CD14-positive monocyte (primary cell): ENCODE results near the gene COL9A3. TPM values are rescaled to one million over a fixed set of nuclear protein-coding genes. Genes with fewer than 3 reads are reported as not detected.

ENCODE experiments used
- DNase-seq, 3 donors: peaks; one replicate each; pipeline ENCODE4 v3.0.0-alpha.2; 2011 to 2022
- H2AFZ ChIP-seq: 2 replicates; pipeline ENCODE4 v1.6.0; 2012; ENCODE audit warnings: mild to moderate bottlenecking, low read depth, low read length, inconsistent platforms; ENCODE audit not compliant: insufficient read depth, poor library complexity, severe bottlenecking
- H3K27ac ChIP-seq, 2 donors: 1 replicate in 1 of 2; 2 replicates in 1 of 2; pipeline ENCODE4 v1.5.1; 2012 to 2013; ENCODE audit warnings: low read length in 2 of 2, control low read depth in 1 of 2, inconsistent platforms in 1 of 2, low read depth in 1 of 2, mild to moderate bottlenecking in 1 of 2
- H3K27me3 ChIP-seq, 2 donors: one replicate each; pipeline versions ENCODE4 v1.6.0 to v1.6.1; 2011 to 2013; ENCODE audit warnings: low read length in 2 of 2; ENCODE audit not compliant: control insufficient read depth in 2 of 2, insufficient read depth in 2 of 2
- H3K36me3 ChIP-seq, 2 donors: replicated peaks in 1 of 2; 1 replicate in 1 of 2; 2 replicates in 1 of 2; pipeline versions ENCODE4 v1.5.1 to v1.6.1; 2012 to 2013; ENCODE audit warnings: low read length in 2 of 2, control low read depth in 1 of 2, inconsistent platforms in 1 of 2, mild to moderate bottlenecking in 1 of 2; ENCODE audit not compliant: insufficient read depth in 2 of 2, control insufficient read depth in 1 of 2
- H3K4me1 ChIP-seq, 2 donors: 1 replicate in 1 of 2; 2 replicates in 1 of 2; pipeline versions ENCODE4 v1.5.1 to v1.6.1; 2012 to 2013; ENCODE audit warnings: low read length in 2 of 2, control low read depth in 1 of 2, inconsistent platforms in 1 of 2, mild to moderate bottlenecking in 1 of 2, moderate library complexity in 1 of 2; ENCODE audit not compliant: insufficient read depth in 2 of 2, control insufficient read depth in 1 of 2
- H3K4me2 ChIP-seq: replicated peaks from 2 replicates; pipeline ENCODE3; 2012; ENCODE audit warnings: low read length, moderate library complexity, mild to moderate bottlenecking; ENCODE audit not compliant: poor library complexity, severe bottlenecking; ENCODE audit errors: extremely low read depth
- H3K4me3 ChIP-seq, 3 experiments: fragments of 200-600 bp in 1 of 3; sonication (generic) in 1 of 3; replicated peaks in 1 of 3; 1 replicate in 2 of 3; 2 replicates in 1 of 3; pipeline ENCODE4 v1.5.1; 2011 to 2013; ENCODE audit warnings: low read length in 3 of 3, mild to moderate bottlenecking in 3 of 3, control low read depth in 2 of 3, low read depth in 2 of 3, inconsistent platforms in 1 of 3, moderate library complexity in 1 of 3
- H3K79me2 ChIP-seq: 2 replicates; pipeline ENCODE4 v1.6.0; 2012; ENCODE audit warnings: mild to moderate bottlenecking, control low read depth, inconsistent platforms, low read length, moderate library complexity; ENCODE audit not compliant: insufficient read depth
- H3K9ac ChIP-seq: 2 replicates; pipeline ENCODE4 v1.6.0; 2017; ENCODE audit warnings: low read length, mild to moderate bottlenecking; ENCODE audit not compliant: insufficient read depth, poor library complexity, severe bottlenecking
- H3K9me3 ChIP-seq, 2 donors: replicated peaks in 1 of 2; 1 replicate in 1 of 2; 2 replicates in 1 of 2; pipeline versions ENCODE4 v1.5.1 to v1.6.1; 2012 to 2013; ENCODE audit warnings: low read length in 2 of 2, control low read depth in 1 of 2; ENCODE audit not compliant: control insufficient read depth in 1 of 2, insufficient read depth in 1 of 2
- H4K20me1 ChIP-seq: 2 replicates; pipeline ENCODE4 v1.6.0; 2012; ENCODE audit warnings: mild to moderate bottlenecking, low read length, control low read depth, moderate library complexity; ENCODE audit not compliant: insufficient read depth
- H3K27ac Mint-ChIP-seq, 7 donors: one replicate each; pipeline ENCODE4 v1.8.0; 2020; ENCODE audit warnings: mild to moderate bottlenecking in 7 of 7, mixed read lengths in 7 of 7, moderate library complexity in 6 of 7, inconsistent platforms in 2 of 7
- H3K27me3 Mint-ChIP-seq, 3 donors: one replicate each; pipeline ENCODE4 v1.8.0; 2021 to 2022; ENCODE audit warnings: low read depth in 3 of 3, mild to moderate bottlenecking in 3 of 3, mixed read lengths in 3 of 3, moderate library complexity in 3 of 3, inconsistent platforms in 1 of 3
- H3K36me3 Mint-ChIP-seq, 2 donors: one replicate each; pipeline ENCODE4 v1.8.0; 2020; ENCODE audit warnings: mixed read lengths in 2 of 2, inconsistent platforms in 1 of 2, mild to moderate bottlenecking in 1 of 2
- H3K4me1 Mint-ChIP-seq: one replicate; pipeline ENCODE4 v1.8.0; 2020; ENCODE audit warnings: mild to moderate bottlenecking, mixed read lengths
- H3K4me3 Mint-ChIP-seq, 2 donors: one replicate each; pipeline ENCODE4 v1.8.0; 2020; ENCODE audit warnings: mild to moderate bottlenecking in 2 of 2, mixed read lengths in 2 of 2, moderate library complexity in 1 of 2
- H3K9me3 Mint-ChIP-seq, 7 donors: one replicate each; pipeline ENCODE4 v1.8.0; 2020 to 2022; ENCODE audit warnings: mixed read lengths in 7 of 7, mild to moderate bottlenecking in 6 of 7, moderate library complexity in 6 of 7, inconsistent platforms in 2 of 7
- WGBS: methylation state at CpG from one replicate; pipeline ENCODE4 v1.1.5; 2013; ENCODE audit warnings: missing lambda C conversion rate; ENCODE audit not compliant: insufficient coverage; 5-methylcytosine and 5-hydroxymethylcytosine counted together
- intact Hi-C, 2 donors: fragments of 100-400 bp; cut with micrococcal nuclease; formaldehyde crosslinking; loops; one replicate each; pipeline versions ENCODE4 v1.15.0 to v1.15.1; 2023
- polyA plus RNA-seq, 3 donors: library from polyadenylated mRNA; depleted of rRNA in 1 of 3; unstranded in 2 of 3; stranded (reverse) in 1 of 3; fragments of 300-500 nt in 2 of 3; fragments of >200 nt in 1 of 3; fragmentation: Illumina TruSeq in 2 of 3; gene quantifications; 1 replicate in 2 of 3; 2 replicates in 1 of 3; pipeline ENCODE4 v1.2.3, GENCODE V29; 2012 to 2021
- TF ChIP-seq, protein P1 (sequence below): fragments of 200-600 bp; IDR thresholded peaks from one replicate; pipeline ENCODE4 v1.8.0; 2022; ENCODE audit warnings: antibody characterized with exemption, mild to moderate bottlenecking

Gene COL9A3
- polyA plus RNA-seq, 3 donors: 1.8 to 4.4 (median 2.6) TPM

DNA sequence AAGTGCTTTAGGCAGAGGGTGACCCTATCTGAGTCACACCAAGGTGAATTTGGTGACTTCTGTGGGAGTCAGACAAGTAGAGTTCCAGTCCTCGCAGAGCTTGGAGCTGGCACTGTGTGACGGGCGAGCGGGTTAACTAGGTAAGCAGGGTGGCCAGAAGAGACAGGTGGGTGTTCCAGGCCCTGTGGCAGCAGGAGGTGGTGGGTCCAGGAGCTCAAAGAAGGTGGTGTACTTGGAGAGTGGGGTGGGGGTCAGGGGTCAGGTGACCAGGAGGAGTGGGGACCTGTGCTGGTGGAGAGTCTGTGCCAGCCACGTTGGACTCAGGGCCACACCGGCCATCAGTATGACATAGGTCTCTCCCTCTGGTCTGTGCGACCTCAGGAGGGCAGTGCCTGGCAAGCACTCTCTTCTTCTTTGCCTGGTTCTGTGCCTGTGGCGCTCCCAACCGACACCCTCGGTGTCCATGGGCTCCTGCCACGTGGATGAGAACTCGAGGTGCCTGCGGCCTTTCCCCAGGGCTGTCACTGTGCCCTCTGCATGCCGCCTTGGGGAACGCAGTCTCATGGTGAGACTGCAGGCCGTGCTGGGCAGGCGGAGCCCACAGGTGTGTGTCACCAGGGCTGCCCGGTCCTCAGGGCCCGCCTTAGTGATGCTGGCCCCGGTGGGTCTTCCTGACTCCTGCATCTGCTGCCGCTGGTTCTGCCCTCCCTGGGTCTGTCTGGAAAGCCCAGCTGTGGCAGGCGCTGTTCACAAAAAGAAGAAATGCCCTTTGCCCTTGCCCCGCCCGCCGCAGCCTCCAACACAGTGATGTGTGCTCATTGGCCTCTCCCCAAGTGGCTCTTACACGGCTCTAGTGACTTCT is 18.9 kb upstream of the COL9A3 start:
- H3K4me1 Mint-ChIP-seq: peaks cover 53% of the 10 kb centered on the region
- H3K27ac Mint-ChIP-seq: peak overlapping the region in 6 of 7 donors; percentile 25 to 86 (median 47)
- peak overlapping the region; percentile 26 to 41 for H3K4me3 Mint-ChIP-seq
- Histone ChIP-seq H2AFZ (no peak overlapping the region), H3K79me2 (peaks cover 14% of the 10 kb centered on the region), H3K4me1 (peaks cover 51 to 60% of the 10 kb centered on the region in 2 donors), H3K4me3 (peak overlapping the region in 1 of 3 experiments; percentile 60), H4K20me1 (peaks cover 13% of the 10 kb centered on the region), H3K9me3 (no peaks in the 10 kb centered on the region), H3K4me2 (peak overlapping the region; percentile 21), H3K27me3 (no peaks in the 10 kb centered on the region), H3K36me3 (peaks cover 24 to 35% of the 10 kb centered on the region in 2 donors), H3K9ac (no peak overlapping the region), H3K27ac (no peak overlapping the region)
- peaks cover 0 to 2% (median 2%) of the 10 kb centered on the region in 3 donors for H3K27me3 Mint-ChIP-seq
- peaks cover 0 to 3% (median 0%) of the 10 kb centered on the region in 7 donors for H3K9me3 Mint-ChIP-seq
- intact Hi-C loops: loop anchor here (5.0 to 10.0 kb wide), 3 partner anchors 127 to 393 kb away; partner anchors contain the start of genes CABLES2 (in 2 of the 2) and DIDO1 (in 1 of the 2)
- 89% methylated on average over 21 of the region's 26 CpGs for WGBS
- DNase-seq: no peak
- TF ChIP-seq, protein P1, sequence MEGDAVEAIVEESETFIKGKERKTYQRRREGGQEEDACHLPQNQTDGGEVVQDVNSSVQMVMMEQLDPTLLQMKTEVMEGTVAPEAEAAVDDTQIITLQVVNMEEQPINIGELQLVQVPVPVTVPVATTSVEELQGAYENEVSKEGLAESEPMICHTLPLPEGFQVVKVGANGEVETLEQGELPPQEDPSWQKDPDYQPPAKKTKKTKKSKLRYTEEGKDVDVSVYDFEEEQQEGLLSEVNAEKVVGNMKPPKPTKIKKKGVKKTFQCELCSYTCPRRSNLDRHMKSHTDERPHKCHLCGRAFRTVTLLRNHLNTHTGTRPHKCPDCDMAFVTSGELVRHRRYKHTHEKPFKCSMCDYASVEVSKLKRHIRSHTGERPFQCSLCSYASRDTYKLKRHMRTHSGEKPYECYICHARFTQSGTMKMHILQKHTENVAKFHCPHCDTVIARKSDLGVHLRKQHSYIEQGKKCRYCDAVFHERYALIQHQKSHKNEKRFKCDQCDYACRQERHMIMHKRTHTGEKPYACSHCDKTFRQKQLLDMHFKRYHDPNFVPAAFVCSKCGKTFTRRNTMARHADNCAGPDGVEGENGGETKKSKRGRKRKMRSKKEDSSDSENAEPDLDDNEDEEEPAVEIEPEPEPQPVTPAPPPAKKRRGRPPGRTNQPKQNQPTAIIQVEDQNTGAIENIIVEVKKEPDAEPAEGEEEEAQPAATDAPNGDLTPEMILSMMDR: no peak
- peaks cover 37 to 40% of the 10 kb centered on the region in 2 donors for H3K36me3 Mint-ChIP-seq

DNA sequence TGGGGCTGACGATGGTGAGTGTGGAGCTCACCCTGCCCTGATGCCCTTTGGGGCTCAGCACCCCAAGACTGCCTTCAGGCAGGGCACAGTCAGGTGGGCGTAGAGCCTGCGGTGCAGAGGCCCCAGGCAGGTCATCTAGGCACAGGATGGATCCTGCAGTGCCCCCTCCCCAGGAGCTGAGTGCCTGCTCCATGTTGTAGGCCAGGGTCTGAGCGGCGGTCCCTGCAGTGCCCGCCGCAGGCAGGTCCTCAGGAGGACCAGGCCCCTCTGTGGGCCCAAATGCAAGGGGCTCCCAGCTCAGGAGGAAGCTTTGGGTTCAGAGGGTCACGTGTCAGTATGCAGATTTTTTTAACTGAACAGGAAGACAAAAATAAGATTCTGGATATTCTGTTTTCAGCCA is 17.8 kb upstream of the COL9A3 start:
- no peak for DNase-seq
- peaks cover 57% of the 10 kb centered on the region for H3K4me1 Mint-ChIP-seq
- WGBS: 100% methylated on average over 7 of the region's 8 CpGs
- peaks cover 37 to 40% of the 10 kb centered on the region in 2 donors for H3K36me3 Mint-ChIP-seq
- Histone ChIP-seq H2AFZ (no peak overlapping the region), H3K79me2 (peaks cover 14% of the 10 kb centered on the region), H3K4me1 (peaks cover 54 to 62% of the 10 kb centered on the region in 2 donors), H3K9ac (no peak overlapping the region), H3K4me3 (no peak overlapping the region), H3K4me2 (no peak overlapping the region), H4K20me1 (peaks cover 13% of the 10 kb centered on the region), H3K9me3 (no peaks in the 10 kb centered on the region), H3K27ac (no peak overlapping the region), H3K27me3 (no peaks in the 10 kb centered on the region), H3K36me3 (peaks cover 24 to 35% of the 10 kb centered on the region in 2 donors)
- peak overlapping the region in 1 of 7 donors; percentile 13 for H3K27ac Mint-ChIP-seq
- H3K9me3 Mint-ChIP-seq: peaks cover 0 to 3% (median 0%) of the 10 kb centered on the region in 7 donors
- no peak overlapping the region for H3K4me3 Mint-ChIP-seq
- TF ChIP-seq, protein P1: no peak
- H3K27me3 Mint-ChIP-seq: peaks cover 0 to 5% (median 2%) of the 10 kb centered on the region in 3 donors
- intact Hi-C loops: loop anchor here (5.0 to 10.0 kb wide), 3 partner anchors 126 to 394 kb away; partner anchors contain the start of genes CABLES2 (in 2 of the 2) and DIDO1 (in 1 of the 2)
